GM19455 (cell line): Measurements from ENCODE around the gene C19orf44.
A peak's percentile ranks its signal among the peaks of the same experiment; 100 is the strongest.
"Not testable (repeated sequence)": the region's sequence is repeated elsewhere in the genome, so short reads cannot be mapped to it uniquely, and the experiment has no call there.

Experiments
- ATAC-seq: cut with Tn5 transposase; IDR thresholded peaks from one replicate; pipeline ENCODE4 v1.9.1; 2021; ENCODE audit not compliant: unreplicated experiment

C19orf44 gene

DNA sequence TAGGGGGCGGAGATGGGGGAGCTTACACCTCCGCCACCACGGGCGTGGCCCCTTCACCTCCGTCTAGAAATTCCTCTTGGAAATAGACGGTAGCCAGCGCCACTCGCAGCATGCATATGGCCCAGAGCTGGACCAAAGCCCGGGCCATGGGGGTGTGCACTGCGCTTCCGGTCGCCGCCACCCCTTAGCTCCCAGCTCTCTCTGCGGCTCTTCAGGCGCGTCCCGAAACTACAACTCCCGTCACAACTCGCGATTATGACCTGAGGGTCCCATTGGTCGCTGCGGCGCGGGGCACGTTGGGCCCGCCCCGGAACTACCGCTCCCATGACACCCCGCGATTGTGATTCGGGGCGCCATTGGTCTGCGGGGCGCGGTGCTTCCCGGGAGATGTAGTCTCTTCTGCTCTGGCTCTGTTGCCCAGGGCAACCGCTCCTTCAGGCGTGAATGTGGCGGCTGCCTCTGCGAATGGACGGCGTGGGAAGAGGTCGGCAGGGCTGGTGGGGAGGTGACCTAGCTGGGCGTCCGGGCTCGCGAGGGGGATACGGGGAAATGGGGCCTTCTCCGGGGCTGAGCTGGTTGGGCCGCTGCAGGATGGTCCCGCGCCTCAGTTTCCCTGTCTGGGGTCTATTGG lies at the start of gene C19orf44, which contains the start of gene CALR3:
Gene C19orf44, plus strand, starts transcription at position 413 of the 631 bp plus-strand sequence. CDS start 4,399 bp downstream, outside the sequence.
Gene CALR3, minus strand, starts transcription at position 186 of the 631 bp plus-strand sequence. Its CDS starts 38 bp downstream, at position 148.
- peak; percentile 98 for ATAC-seq

DNA sequence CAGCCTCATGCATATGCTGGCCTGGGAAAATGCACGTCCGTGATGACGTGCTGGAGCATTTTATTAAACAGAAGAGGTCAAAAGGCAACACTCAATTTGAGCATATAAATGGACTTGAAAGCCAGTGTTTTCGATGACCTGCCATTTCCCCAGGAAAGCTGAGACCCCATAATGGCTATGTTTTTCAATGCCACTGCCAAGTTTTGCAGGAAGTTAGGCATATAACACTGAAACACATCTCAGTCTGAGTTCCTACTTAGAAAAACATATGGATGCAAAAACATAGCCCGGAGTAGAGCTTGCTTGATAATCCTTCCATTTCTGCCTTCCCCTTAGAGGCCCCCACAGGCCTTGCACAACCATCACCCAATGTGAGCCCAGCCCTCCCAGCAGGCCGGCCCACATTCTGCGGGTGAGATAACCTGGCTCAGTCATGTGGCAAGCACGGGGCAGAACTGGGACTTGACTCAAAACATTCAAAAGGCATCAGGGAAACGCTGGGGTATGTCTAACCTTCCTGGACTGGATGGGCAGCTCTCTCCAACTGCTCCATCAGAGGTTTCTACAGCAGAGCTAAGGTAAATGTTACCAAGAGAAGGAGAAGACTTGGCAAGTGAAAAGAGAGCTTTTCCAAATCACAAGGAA lies 49.3 kb upstream of the C19orf44 start:
- no peak for ATAC-seq

DNA sequence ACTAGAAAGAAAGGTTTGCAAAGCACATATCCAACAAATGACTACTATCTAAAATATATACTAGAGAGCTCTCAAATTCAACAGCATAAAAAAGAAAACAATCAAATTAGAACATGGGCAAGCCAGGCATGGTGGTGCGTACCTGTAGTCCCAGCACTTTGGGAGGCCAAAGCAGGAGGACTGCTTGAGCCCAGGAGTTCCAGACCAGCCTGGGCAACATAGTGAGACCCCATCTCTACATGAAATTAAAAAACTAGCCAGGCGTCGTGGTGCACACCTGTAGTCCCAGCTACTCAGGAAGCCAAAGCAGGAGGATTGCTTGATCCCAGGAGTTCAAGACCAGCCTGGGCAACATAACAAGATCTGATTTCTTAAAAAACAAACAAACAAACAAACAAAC lies 47.3 kb upstream of the C19orf44 start:
- ATAC-seq, result not testable (repeated sequence)

DNA sequence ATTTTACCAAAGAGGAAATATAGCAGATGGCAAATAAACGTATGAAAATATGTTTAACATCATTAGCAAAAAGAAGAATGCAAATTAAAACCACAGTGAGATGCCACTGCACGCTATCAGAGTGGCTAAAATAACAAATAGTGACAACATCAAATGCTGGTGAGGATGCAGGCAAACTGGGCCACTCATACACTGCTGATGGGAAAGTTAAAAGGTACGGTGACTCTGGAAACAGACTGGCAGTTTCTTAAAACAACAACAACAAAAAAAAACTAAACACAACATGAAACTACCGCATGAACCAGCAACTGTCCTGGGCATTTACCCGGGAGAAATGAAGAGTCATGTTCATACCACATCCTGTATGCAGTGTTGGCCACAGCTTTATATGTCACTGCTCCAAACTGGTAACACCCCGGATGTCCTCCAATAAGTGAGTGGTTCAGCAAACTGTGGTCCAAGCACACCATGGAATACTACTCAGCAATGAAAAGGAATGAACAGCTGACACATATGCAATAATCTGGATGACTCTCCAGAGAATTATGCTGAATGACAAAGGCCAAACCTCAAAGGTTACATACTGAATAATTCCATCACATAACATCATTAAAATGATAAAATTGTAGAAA lies 46.7 kb upstream of the C19orf44 start:
- ATAC-seq, result no peak

DNA sequence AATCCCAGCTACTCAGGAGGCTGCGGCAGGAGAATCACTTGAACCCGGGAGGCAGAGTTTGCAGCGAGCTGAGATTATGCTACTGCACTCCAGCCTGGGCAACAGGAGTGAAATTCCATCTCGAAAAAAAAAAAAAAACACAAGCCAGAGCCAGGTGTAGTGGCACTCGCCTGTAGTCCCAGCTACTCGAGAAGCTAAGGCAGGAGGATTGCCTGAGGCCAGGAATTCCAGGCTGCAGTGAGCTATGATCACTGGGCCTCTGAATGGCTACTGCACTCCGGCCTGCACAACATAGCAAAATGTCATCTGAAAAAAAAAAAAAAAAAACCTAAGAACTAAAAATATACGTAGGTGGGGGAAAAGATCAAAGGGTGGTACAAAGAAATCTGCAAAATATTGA lies 43.9 kb upstream of the C19orf44 start:
- no peak for ATAC-seq

DNA sequence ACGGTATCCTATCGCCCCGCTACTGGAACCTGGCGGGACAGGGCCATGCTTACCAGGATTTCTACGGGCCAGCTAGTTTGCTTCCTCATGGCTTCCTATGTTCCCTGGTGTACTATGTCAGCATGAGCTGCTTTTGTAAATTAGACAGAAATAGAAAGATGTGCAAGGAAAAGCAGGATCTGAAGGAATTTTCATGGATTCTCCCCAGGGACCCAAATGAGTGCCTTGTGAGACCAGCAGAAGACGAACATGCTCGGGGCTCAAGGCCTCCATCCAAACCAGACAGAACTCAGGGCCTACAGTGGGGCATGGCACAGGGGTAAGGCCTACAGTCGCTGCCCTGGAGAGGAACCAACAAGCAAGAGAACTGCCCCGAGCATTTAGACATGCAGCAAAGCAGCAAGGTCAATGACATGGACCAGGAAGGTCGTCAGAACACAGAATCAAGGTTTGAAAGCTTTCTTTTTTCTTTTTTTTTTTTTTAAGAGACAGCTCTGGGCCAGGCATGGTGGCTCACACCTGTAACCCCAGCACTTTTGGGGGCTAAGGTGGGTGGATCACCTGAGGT lies 41.8 kb upstream of the C19orf44 start:
- ATAC-seq, result no peak

DNA sequence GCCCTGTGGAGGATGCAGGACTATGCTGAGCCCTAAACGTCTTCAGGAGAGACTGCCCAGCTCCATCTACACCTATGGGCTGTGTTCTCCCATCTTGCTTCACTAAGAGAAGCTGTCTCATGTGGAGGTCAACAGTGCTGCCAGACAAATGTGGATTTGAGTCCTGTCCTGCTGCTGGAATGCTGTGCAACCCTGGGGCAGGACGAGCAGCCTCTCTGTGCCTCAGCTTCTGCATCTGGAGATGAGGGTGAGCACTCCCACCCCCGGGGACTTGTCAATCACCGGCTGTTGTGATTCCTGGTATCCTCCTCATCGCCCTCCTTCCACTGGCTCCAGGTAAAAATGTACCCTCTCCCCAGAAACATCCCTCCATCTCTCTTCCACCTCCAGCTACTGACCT lies 40.7 kb upstream of the C19orf44 start:
- ATAC-seq, result no peak

DNA sequence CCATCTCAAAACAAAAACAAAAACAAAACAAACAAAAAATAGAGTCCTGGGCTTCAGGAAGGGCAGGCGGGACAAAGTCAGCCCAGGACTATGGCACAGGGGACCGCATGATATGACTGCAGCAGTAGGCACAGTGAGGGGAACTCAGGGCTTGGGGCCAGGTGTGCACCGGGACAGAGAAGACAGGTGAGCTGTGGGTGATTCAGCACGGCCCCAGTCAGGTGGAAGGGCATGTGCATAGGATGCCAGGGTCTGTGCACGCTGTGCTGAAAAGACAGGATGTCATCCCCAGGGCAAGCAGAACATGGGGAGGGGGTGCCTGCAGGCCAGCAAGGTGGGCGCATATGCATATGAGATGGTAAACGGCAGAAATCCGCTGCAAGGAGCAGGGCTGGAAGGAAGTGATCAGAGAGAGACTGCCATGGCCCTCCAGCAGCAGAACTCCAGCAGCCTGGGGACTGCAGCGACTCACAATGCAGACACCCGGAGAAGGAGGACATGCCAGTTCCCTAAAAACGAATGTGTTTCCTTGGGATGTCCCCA lies 39.5 kb upstream of the C19orf44 start:
- ATAC-seq, result no peak

DNA sequence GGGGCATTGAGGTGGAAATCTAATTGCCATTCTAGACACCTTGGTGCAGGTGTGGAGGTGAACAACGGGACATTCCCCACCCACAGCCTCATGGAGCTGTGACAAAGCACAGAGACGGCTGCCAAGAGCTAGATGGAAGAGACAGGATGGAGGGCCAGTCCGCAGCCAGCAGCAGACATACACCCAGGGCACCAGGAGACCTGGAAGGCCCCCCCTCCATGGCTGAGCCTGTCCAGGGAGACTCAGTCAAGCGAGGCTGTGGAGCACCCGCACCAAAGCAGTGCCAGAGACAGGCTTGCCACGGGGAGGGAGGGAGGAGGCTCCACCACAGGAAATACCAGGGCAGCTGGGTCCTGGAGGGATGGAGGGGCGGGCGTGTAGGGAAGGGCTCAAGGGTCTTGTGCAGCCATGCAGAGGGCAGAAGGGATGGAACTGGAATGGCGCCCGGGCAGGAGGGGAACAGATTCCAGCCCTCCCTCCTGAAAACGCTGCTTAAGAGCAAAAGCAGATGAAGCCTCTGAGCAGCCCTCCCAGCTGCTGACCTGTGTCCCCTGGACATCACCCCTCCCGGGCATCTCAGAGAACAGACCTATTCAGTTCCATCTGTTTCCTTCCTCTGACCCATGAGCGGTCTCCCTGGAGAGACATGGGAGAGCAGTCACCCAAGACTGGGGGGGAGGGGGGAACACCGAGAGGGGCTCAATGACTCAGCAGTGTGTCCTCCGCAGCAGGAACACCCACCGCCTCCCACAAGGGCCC lies 38.8 kb upstream of the C19orf44 start:
- no peak for ATAC-seq

DNA sequence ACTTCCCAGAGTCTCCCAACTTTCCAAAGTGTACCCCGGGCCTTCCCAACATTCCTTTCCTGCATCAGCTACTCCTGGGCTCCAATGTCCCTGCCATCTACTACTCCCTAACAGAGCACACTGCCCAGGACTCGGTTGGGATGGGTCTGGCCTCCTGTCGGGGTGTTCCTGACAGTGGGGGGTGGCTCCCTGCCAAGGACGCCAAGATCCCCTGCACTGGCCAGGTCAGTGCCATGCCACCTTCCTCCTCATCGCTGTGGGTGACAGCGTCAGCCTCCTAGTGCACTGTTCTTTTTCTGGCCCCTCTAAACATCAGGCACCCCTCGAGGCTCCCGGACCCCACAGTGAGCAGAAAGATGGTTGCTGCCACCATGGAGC lies 38.3 kb upstream of the C19orf44 start:
- no peak for ATAC-seq

DNA sequence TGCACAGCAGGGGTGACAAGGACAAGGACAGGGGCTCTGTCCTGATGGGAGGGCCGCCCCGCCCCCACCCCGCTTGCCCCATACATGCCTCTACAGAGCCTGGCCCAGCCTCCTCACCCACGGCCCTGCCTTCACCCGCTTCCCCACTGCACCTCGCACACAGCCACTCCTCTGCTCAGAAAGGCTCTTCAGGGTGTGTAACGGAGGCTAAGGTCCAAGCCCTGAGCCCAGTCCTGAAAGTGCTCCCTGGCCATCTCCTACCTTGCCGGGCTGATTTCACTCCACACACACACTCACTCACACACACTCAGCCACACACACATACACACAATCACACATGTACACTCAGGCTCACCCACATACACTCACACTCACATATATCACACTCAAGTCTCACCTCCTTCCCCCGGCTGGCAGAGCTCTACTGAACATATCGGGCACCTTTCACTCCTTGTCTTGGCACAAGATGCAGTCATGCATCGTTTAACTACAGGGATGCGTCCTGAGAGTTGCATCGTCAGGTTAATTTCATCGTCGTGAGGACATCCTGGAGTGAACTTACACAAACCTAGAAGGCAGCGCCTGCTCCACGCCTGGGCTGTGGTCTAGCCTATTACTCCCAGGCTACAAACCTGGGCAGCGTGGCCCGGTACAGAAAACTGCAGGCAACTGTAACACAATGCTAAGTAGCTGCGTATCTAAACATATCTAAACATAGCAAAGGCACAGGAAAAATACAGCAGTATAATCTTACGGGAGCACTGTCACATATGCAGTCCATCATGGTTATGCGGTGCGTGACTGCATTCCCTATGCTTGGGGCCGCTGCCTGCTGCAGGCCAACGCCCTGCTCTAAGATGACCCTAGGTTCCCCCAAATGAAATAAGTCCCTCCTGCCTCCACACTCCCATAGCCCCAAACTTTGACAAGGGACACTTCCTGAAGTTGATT lies 37.5 kb upstream of the C19orf44 start:
- no peak for ATAC-seq

DNA sequence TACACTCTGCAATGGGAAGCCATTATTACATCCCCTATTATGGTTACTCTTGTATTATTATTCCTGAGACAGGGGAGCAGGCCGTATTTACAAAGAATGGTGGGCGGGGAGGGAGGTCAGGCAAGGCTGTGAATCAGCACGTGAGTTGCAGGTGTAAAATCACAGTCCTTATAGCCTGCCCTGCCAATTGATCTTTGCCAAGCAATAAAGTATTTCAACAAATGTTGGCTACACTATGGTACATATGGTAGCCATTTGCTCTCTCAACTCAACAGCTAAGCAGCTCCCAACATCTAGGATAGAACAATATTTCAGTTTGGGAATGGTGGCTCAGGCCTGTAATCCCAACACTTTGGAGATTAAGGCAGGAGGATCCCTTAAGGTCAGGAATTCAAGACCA lies 36.5 kb upstream of the C19orf44 start:
- ATAC-seq, result no peak

DNA sequence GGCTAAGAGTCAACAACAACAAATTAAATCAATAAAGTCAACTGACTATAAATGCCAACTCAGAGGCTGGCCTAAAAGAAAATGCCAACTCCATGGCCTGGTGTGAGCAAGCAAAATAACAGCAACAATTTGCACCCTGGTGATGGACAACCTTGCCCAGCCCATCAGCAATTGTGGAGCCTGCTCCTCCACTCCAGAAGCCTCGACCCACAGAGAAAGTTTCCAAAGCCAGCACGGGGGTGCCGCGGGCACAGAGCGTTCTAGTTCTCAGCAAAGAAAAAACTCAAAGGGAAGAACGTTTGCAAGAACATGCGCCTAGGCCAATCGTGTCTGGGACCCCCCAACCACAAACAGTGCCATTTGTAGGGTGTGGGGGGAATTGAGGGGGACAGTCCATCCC lies 35.7 kb upstream of the C19orf44 start:
- ATAC-seq, result no peak

DNA sequence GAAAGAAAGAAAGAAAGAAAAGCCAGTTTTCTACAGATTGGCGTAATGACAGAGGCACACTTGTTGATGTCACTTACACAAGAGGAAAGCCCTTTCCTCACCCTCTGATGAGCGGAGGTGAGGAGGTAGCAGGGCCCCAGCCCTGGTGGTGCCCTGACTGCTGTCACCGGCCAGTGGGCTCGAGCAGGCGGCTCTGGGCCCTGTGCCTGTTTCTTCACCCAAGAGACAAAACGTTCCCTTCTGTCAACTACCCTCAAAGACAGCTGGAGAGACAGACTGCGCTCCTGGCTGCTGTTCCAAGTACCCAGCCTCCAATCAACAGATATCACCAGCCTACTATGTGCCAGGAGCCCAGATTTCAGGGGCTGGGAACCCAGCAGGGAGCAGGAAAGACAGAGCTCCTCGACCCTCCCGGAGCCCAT lies 34.6 kb upstream of the C19orf44 start:
- no peak for ATAC-seq

DNA sequence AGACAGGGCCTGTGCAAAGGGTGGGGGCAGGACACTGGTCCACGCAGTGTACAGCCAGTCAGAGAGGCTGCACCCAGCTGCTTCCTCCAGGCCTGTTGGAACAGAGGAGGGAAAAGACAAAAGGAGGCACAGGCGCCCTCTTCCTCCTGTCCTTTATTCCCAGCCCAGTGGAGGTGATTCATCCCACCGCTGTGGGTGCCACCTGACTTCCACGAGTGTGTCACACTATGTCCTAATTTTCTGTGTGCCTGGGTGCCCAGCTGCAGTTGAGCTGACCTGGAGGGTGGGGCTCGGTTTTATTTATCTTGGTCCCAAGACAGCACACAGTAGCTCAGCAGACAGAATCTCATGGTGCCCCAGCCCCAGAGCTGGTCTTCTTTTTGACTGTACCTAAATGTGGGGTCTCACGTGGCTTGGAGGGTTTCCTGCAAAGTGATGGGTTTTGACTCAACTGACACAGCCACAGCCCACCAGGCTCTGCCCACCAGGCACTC lies 33.4 kb upstream of the C19orf44 start:
- ATAC-seq, result no peak

DNA sequence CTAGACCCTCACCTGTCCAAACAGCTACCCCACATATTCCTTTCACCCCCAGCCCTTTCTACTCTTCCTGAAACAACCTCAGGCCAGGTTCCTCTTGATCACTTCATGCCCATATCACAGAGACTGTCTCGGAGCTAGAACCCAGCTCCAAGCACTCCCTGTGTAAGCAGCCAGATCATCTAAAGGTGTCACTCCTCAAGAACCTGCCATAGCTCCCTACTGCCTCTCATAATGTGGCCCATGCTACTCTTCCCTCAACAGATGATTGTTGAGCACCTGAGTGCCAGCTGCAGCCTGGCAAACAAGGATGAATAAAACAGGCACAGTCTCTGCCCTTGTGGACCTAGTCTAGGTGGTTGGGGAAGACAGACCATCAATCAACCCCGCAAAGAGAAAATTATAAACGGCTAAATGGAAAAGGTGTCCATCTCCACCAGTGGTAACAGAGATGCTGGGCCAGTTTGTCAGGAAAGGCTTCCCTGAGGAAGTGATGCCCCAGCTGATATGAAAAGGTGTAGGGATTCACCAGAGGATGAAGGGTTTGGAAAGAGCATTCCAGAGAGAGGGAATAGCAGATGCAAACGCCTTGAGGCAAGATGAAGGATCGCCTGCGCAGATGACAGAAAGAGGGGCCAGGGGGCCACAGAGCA lies 32.7 kb upstream of the C19orf44 start:
- no peak for ATAC-seq

DNA sequence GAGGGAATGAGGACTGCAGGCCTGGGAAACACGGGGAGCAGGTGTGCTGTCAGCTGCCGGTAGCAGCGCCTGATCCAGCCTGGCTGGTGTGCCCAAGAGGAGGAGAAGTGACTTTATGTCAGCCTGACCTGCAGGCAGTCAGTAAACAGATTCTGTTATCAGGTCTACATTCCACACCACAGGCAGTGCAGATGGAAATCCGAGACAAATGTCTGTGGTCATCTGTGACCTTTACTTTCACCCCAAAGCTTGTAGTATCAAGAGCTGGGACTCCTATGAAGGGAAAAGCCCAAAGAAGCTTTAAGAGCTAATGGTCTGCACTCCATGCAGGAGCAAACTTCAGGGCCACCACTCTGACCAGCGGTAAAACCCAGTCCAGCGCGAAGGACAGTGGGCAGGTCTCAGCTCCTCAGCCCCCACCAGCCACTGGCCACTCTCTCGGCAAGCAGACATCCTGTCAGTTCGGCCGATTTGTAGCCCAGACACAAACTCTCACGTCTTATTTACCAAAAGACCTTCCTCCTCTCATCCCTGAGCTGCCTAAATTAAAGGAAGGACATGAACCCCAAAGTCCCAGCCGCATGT lies 32.1 kb upstream of the C19orf44 start:
- ATAC-seq, result no peak

DNA sequence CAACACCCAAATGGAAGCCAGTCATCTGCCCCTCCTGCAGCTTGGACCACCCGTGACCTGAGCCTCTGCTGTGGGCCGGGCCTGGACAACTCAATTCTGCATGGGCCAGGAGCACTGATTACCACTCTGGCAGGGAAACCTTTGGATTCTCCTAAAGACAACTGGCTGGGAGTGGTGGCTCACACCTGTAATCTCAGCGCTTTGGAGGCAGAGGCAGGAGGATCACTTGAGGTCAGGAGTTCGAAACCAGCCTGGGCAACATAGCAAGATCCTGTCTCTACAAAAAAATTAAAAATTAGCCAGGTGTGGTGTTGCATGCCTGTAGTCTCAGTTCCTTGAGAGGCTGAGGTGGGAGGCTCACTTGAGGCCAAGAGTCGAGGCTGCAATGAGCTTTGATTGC lies 31.0 kb upstream of the C19orf44 start:
- ATAC-seq, result no peak
